Panc1 (cell line): ENCODE data around the gene UBQLN2. TPM values are rescaled to one million over a fixed set of nuclear protein-coding genes. Genes with fewer than 3 reads are reported as not detected.
"Not testable (repeated sequence)": the region's sequence is repeated elsewhere in the genome, so short reads cannot be mapped to it uniquely, and the experiment has no call there.

Experiments
- ATAC-seq: fragments of 200-7000 bp; cut with Tn5 transposase; 2 replicates; pipeline ENCODE4 v1.9.1; 2020; ENCODE audit warnings: mild to moderate bottlenecking, moderate library complexity
- BruUV-seq: library from RNA; stranded (reverse); fragments of 400-500 nt; replicated peaks from 2 replicates; lab custom pipeline; 2021; lab: Mats Ljungman, UMichigan
- CTCF ChIA-PET: fragments of 300-600 bp; sonication (Branson Sonifier 250); formaldehyde crosslinking; loops from one replicate; lab custom pipeline; 2022; ENCODE audit warnings: antibody characterized with exemption; lab: Charles Lee
- POLR2A ChIA-PET: fragments of 300-600 bp; sonication (Branson Sonifier 250); formaldehyde crosslinking; loops from one replicate; lab custom pipeline; 2022; ENCODE audit warnings: antibody characterized with exemption; lab: Charles Lee
- DNase-seq: peaks from one replicate; pipeline ENCODE4 v3.0.0-alpha.2; 2010; ENCODE audit warnings: low read depth, low spot score
- H3K27ac ChIP-seq: 2 replicates; pipeline ENCODE4 v1.5.1; 2011; ENCODE audit warnings: mild to moderate bottlenecking, low read length, inconsistent platforms
- H3K27me3 ChIP-seq: fragments of 200-500 bp; sonication (Bioruptor generic); 2 replicates; pipeline ENCODE4 v1.6.0; 2014; ENCODE audit warnings: low read length, inconsistent platforms; ENCODE audit not compliant: control insufficient read depth, insufficient read depth
- H3K36me3 ChIP-seq: fragments of 200-500 bp; sonication (Bioruptor generic); 2 replicates; pipeline ENCODE4 v1.5.1; 2014; ENCODE audit warnings: inconsistent platforms, mild to moderate bottlenecking, low read length, moderate library complexity; ENCODE audit not compliant: control insufficient read depth, insufficient read depth
- H3K4me1 ChIP-seq: 2 replicates; pipeline ENCODE4 v1.5.1; 2011; ENCODE audit warnings: inconsistent platforms, mild to moderate bottlenecking, low read length, moderate library complexity; ENCODE audit not compliant: control insufficient read depth, insufficient read depth
- H3K4me3 ChIP-seq, 2 experiments: 2 replicates each; pipeline ENCODE4 v1.5.1; 2011 to 2012; ENCODE audit warnings: low read depth in 2 of 2, low read length in 2 of 2, mild to moderate bottlenecking in 2 of 2, inconsistent platforms in 1 of 2, moderate library complexity in 1 of 2
- H3K9me3 ChIP-seq: fragments of 200-500 bp; sonication (Bioruptor generic); 2 replicates; pipeline ENCODE4 v1.5.1; 2014; ENCODE audit warnings: low read depth, mild to moderate bottlenecking, inconsistent platforms, low read length, moderate library complexity; ENCODE audit not compliant: control insufficient read depth, insufficient read depth
- POLR2AphosphoS5 ChIP-seq: IDR thresholded peaks from 2 replicates; pipeline ENCODE4 v1.6.1; 2012; ENCODE audit warnings: mild to moderate bottlenecking, low read depth, low read length, moderate library complexity
- SIN3A ChIP-seq: IDR thresholded peaks from 2 replicates; pipeline ENCODE4 v1.6.1; 2012; ENCODE audit warnings: low read depth, mild to moderate bottlenecking, low read length, moderate library complexity, borderline replicate concordance; ENCODE audit not compliant: insufficient read depth
- TCF7L2 ChIP-seq: IDR thresholded peaks from 2 replicates; pipeline ENCODE4 v1.6.1; 2011; ENCODE audit warnings: mild to moderate bottlenecking, low read depth, low read length, inconsistent platforms
- in situ Hi-C: cut with HindIII; loops from 2 replicates; pipeline ENCODE4 v1.10.0; 2016; ENCODE audit warnings: low sequenced_read_pairs, low pct_unique_long_range_greater_than_20kb
- intact Hi-C: fragments of 100-400 bp; cut with micrococcal nuclease; formaldehyde crosslinking; loops from one replicate; pipeline ENCODE4 v1.10.0; 2022; ENCODE audit not compliant: unreplicated experiment
- total RNA-seq: library from RNA; stranded (reverse); gene quantifications from one replicate; pipeline ENCODE4 v1.2.1, GENCODE V29; 2021; ENCODE audit not compliant: unreplicated experiment
- TF ChIP-seq, protein P1 (sequence below), 2 experiments: IDR thresholded peaks; 2 replicates each; pipeline ENCODE4 v1.6.1; 2011 to 2012; ENCODE audit warnings: low read depth in 2 of 2, control low read depth in 1 of 2, low read length in 1 of 2, mild to moderate bottlenecking in 1 of 2, moderate library complexity in 1 of 2; ENCODE audit not compliant: insufficient read depth in 1 of 2
- TF ChIP-seq, protein P2 (sequence below): fragments of 450-650 bp; IDR thresholded peaks from 2 replicates; pipeline ENCODE4 v1.5.1; 2017; ENCODE audit warnings: mild to moderate bottlenecking

Gene UBQLN2
- total RNA-seq, 1 experiment from 2014 or later: 32.0 TPM

- TF ChIP-seq, protein P1, sequence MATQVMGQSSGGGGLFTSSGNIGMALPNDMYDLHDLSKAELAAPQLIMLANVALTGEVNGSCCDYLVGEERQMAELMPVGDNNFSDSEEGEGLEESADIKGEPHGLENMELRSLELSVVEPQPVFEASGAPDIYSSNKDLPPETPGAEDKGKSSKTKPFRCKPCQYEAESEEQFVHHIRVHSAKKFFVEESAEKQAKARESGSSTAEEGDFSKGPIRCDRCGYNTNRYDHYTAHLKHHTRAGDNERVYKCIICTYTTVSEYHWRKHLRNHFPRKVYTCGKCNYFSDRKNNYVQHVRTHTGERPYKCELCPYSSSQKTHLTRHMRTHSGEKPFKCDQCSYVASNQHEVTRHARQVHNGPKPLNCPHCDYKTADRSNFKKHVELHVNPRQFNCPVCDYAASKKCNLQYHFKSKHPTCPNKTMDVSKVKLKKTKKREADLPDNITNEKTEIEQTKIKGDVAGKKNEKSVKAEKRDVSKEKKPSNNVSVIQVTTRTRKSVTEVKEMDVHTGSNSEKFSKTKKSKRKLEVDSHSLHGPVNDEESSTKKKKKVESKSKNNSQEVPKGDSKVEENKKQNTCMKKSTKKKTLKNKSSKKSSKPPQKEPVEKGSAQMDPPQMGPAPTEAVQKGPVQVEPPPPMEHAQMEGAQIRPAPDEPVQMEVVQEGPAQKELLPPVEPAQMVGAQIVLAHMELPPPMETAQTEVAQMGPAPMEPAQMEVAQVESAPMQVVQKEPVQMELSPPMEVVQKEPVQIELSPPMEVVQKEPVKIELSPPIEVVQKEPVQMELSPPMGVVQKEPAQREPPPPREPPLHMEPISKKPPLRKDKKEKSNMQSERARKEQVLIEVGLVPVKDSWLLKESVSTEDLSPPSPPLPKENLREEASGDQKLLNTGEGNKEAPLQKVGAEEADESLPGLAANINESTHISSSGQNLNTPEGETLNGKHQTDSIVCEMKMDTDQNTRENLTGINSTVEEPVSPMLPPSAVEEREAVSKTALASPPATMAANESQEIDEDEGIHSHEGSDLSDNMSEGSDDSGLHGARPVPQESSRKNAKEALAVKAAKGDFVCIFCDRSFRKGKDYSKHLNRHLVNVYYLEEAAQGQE (IDR thresholded peaks at IDR 0.05; ENCODE audit: insufficient read depth in 1 of 2, low read depth in 2 of 2, low read length in 1 of 2): no peak
- TF ChIP-seq TCF7L2: no peak
- TF ChIP-seq, protein P2, sequence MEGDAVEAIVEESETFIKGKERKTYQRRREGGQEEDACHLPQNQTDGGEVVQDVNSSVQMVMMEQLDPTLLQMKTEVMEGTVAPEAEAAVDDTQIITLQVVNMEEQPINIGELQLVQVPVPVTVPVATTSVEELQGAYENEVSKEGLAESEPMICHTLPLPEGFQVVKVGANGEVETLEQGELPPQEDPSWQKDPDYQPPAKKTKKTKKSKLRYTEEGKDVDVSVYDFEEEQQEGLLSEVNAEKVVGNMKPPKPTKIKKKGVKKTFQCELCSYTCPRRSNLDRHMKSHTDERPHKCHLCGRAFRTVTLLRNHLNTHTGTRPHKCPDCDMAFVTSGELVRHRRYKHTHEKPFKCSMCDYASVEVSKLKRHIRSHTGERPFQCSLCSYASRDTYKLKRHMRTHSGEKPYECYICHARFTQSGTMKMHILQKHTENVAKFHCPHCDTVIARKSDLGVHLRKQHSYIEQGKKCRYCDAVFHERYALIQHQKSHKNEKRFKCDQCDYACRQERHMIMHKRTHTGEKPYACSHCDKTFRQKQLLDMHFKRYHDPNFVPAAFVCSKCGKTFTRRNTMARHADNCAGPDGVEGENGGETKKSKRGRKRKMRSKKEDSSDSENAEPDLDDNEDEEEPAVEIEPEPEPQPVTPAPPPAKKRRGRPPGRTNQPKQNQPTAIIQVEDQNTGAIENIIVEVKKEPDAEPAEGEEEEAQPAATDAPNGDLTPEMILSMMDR: no peak
- no peak for TF ChIP-seq SIN3A
- no peak for TF ChIP-seq POLR2AphosphoS5
- no peaks in the 10 kb centered on the region for H3K4me1 ChIP-seq
- no peak overlapping the region for H3K27ac ChIP-seq
- in situ Hi-C loops: no loop called here
- CTCF ChIA-PET: no interaction called here
- ATAC-seq (no peak), DNase-seq (no peak)
- intact Hi-C loops: no loop called here
- POLR2A ChIA-PET: no interaction called here
- no peak overlapping the region for H3K4me3 ChIP-seq
- H3K27me3 ChIP-seq: no peaks in the 10 kb centered on the region
- no peaks in the 10 kb centered on the region for H3K36me3 ChIP-seq
- H3K9me3 ChIP-seq: no peaks in the 10 kb centered on the region
- BruUV-seq: no TSS peak
Measured at GRCh38 chrX:56576721-56577120, 13.3 kb downstream of the UBQLN2 start.

DNA sequence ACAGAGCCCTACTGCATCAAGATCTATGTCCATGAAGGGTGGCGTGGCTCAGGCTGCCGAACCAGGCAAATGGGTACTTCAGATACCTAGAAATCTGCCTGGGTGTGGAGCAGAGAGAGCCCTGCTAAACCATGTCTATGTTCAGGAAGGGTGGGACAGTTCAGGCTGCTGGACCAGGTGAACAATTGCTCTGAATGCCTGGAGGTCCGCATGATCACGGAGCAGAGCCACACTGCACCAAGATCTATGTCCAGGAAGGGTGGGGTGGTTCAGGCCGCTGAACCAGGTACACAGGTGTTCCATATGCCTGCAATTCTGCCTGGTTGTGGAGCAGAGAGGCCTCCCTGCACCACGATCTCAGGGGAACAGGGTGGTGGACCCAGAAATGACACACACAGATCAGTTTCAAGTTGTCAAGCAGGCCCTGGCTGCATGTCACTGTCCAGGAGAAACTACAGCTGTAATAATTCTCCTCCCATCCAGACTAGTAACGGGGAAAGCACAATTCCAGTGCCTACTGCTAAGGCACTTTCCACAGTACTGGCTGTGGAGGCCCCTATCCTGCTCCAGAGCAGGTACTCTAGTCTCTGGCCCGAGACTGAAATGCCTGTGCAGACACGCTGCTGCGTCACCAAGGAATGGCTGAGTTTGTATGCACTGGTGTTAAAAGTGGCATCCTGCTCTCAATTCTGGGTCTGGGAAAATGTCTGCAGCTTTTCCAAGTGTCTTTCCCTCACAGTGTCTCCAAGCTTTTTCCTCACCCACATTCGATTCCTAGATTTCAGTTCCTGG, 25.2 kb downstream of the UBQLN2 start:
- intact Hi-C loops: no loop called here
- H3K27me3 ChIP-seq: no peaks in the 10 kb centered on the region
- in situ Hi-C loops: no loop called here
- ChIA-PET POLR2A (no interaction called here), CTCF (no interaction called here)
- no peaks in the 10 kb centered on the region for H3K36me3 ChIP-seq
- H3K27ac ChIP-seq: no peak overlapping the region
- no peak for ATAC-seq
- BruUV-seq: no TSS peak
- no peaks in the 10 kb centered on the region for H3K4me1 ChIP-seq
- TF ChIP-seq POLR2AphosphoS5 (no peak), TCF7L2 (no peak), SIN3A (no peak)
- TF ChIP-seq, protein P1 (IDR thresholded peaks at IDR 0.05; ENCODE audit: insufficient read depth in 1 of 2, low read depth in 2 of 2, low read length in 1 of 2): no peak
- TF ChIP-seq, protein P2: no peak
- no peak overlapping the region for H3K4me3 ChIP-seq
- DNase-seq: no peak
- H3K9me3 ChIP-seq: no peaks in the 10 kb centered on the region

GRCh38 chrX:56591830-56592229, 28.4 kb downstream of the UBQLN2 start:
- POLR2A ChIA-PET, H3K36me3 ChIP-seq, CTCF ChIA-PET, intact Hi-C loops, DNase-seq, H3K4me1 ChIP-seq, H3K9me3 ChIP-seq, H3K27ac ChIP-seq, BruUV-seq, H3K27me3 ChIP-seq, H3K4me3 ChIP-seq, in situ Hi-C loops, ATAC-seq: not testable (repeated sequence)
